Ishikawa (cell line): ENCODE results near the gene ELP4.

ENCODE experiments used
- CEBPB ChIP-seq: IDR thresholded peaks from 2 replicates; pipeline ENCODE4 v1.6.1; 2012
- CREB1 ChIP-seq: IDR thresholded peaks from 2 replicates; pipeline ENCODE4 v1.6.1; 2012; ENCODE audit warnings: low read depth
- EGR1 ChIP-seq: IDR thresholded peaks from 2 replicates; pipeline ENCODE4 v1.6.1; 2012
- EP300 ChIP-seq: IDR thresholded peaks from 2 replicates; pipeline ENCODE4 v1.6.1; 2012; ENCODE audit warnings: borderline replicate concordance
- FOXM1 ChIP-seq: IDR thresholded peaks from 2 replicates; pipeline ENCODE4 v1.6.1; 2012; ENCODE audit warnings: low read depth, borderline replicate concordance
- MAX ChIP-seq: IDR thresholded peaks from 2 replicates; pipeline ENCODE4 v1.6.1; 2012
- NFIC ChIP-seq: IDR thresholded peaks from 2 replicates; pipeline ENCODE4 v1.6.1; 2012
- RAD21 ChIP-seq: IDR thresholded peaks from 2 replicates; pipeline ENCODE4 v1.6.1; 2012; ENCODE audit warnings: low read depth
- REST ChIP-seq: IDR thresholded peaks from 2 replicates; pipeline ENCODE4 v1.6.1; 2012; ENCODE audit warnings: low read depth, mild to moderate bottlenecking
- TAF1 ChIP-seq: IDR thresholded peaks from 2 replicates; pipeline ENCODE4 v1.6.1; 2012; ENCODE audit warnings: low read depth, mild to moderate bottlenecking
- TCF12 ChIP-seq: IDR thresholded peaks from 2 replicates; pipeline ENCODE4 v1.6.1; 2012; ENCODE audit warnings: low read depth
- TEAD4 ChIP-seq: IDR thresholded peaks from 2 replicates; pipeline ENCODE4 v1.6.1; 2012
- USF1 ChIP-seq: IDR thresholded peaks from 2 replicates; pipeline ENCODE4 v1.6.1; 2012
- YY1 ChIP-seq: IDR thresholded peaks from 2 replicates; pipeline ENCODE4 v1.6.1; 2012; ENCODE audit warnings: low read depth
- ZBTB7A ChIP-seq: IDR thresholded peaks from 2 replicates; pipeline ENCODE4 v1.6.1; 2012; ENCODE audit warnings: low read depth

ELP4 gene

GRCh38 chr11:31625868-31626267 is 116.3 kb downstream of the ELP4 start:
- TF ChIP-seq EP300 (no peak), ZBTB7A (no peak), CEBPB (no peak), USF1 (no peak), YY1 (no peak), REST (no peak), CREB1 (no peak), EGR1 (no peak)

GRCh38 chr11:31628111-31628510 is 118.5 kb downstream of the ELP4 start:
- TF ChIP-seq EGR1 (no peak), TAF1 (no peak)

GRCh38 chr11:31636983-31637382 is 127.4 kb downstream of the ELP4 start:
- TF ChIP-seq CEBPB (no peak), REST (no peak), CREB1 (no peak), FOXM1 (no peak), RAD21 (no peak), USF1 (no peak)

GRCh38 chr11:31640611-31641010 is 131.0 kb downstream of the ELP4 start:
- no peak for TF ChIP-seq REST
- TF ChIP-seq EGR1 = no peak
- no peak for TF ChIP-seq MAX

- TF ChIP-seq TAF1 = no peak
- no peak for TF ChIP-seq EP300
- peak; percentile 62 for TF ChIP-seq RAD21
- TF ChIP-seq CREB1 = no peak
Observed at GRCh38 chr11:31641477-31642062, 132.0 kb downstream of the ELP4 start.

GRCh38 chr11:31643857-31644256 is 134.3 kb downstream of the ELP4 start:
- TF ChIP-seq NFIC = peak; percentile 73
- peak; percentile 72 for TF ChIP-seq CEBPB
- 0 out of 2 replicates have a peak, but pooled peaks have one; percentile 13 for TF ChIP-seq EP300
- TF ChIP-seq TEAD4 = no peak

- TF ChIP-seq REST (no peak), TCF12 (peak; percentile 59), EGR1 (no peak), CEBPB (0 out of 2 replicates have a peak, but pooled peaks have one; percentile 4), YY1 (peak; percentile 68), TEAD4 (peak; percentile 80), NFIC (peak; percentile 63), EP300 (peak; percentile 58; the same call in 1 of the 2 replicates), MAX (no peak), CREB1 (no peak)
Observed at GRCh38 chr11:31645747-31646146, 136.2 kb downstream of the ELP4 start.
